Small intestine (tissue), 7 donors: ENCODE results near the gene ZNF655. TPM values are rescaled to one million over a fixed set of nuclear protein-coding genes. Genes with fewer than 3 reads are reported as not detected.

Source experiments
- DNase-seq, 2 donors: peaks; one replicate each; pipeline versions ENCODE4 v3.0.0 to v3.0.0-alpha.2; 2013
- FAIRE-seq: peaks from 2 replicates; lab custom pipeline; 2012; peaks lifted over from hg19 to GRCh38; lab: Jason Lieb, UNC
- H3K27ac ChIP-seq, 3 donors: one replicate each; pipeline ENCODE4 v1.5.1; 2013; ENCODE audit warnings: low read length in 2 of 3, mild to moderate bottlenecking in 2 of 3, control low read depth in 1 of 3, inconsistent platforms in 1 of 3, low read depth in 1 of 3, moderate library complexity in 1 of 3
- H3K27me3 ChIP-seq, 3 donors: one replicate each; pipeline ENCODE4 v1.6.1; 2013; ENCODE audit warnings: low read length in 3 of 3, inconsistent platforms in 1 of 3; ENCODE audit not compliant: control insufficient read depth in 3 of 3, insufficient read depth in 3 of 3
- H3K36me3 ChIP-seq, 3 donors: one replicate each; pipeline ENCODE4 v1.6.1; 2013; ENCODE audit warnings: low read length in 3 of 3, inconsistent platforms in 1 of 3, low read depth in 1 of 3, mild to moderate bottlenecking in 1 of 3, moderate library complexity in 1 of 3; ENCODE audit not compliant: control insufficient read depth in 3 of 3, insufficient read depth in 2 of 3
- H3K4me1 ChIP-seq, 3 donors: one replicate each; pipeline ENCODE4 v1.6.1; 2013; ENCODE audit warnings: low read length in 2 of 3, inconsistent platforms in 1 of 3, low read depth in 1 of 3, mild to moderate bottlenecking in 1 of 3, moderate library complexity in 1 of 3; ENCODE audit not compliant: control insufficient read depth in 3 of 3, insufficient read depth in 2 of 3
- H3K4me3 ChIP-seq, 3 donors: one replicate each; pipeline ENCODE4 v1.5.1; 2013; ENCODE audit warnings: low read length in 3 of 3, control low read depth in 1 of 3, inconsistent platforms in 1 of 3, low read depth in 1 of 3, mild to moderate bottlenecking in 1 of 3, moderate library complexity in 1 of 3
- H3K9me3 ChIP-seq, 2 donors: one replicate each; pipeline ENCODE4 v1.6.1; 2013; ENCODE audit warnings: low read depth in 1 of 2, low read length in 1 of 2; ENCODE audit not compliant: control insufficient read depth in 2 of 2, insufficient read depth in 1 of 2
- WGBS, 3 donors: extraction: QIAGEN DNeasy Blood & Tissue Kit; methylation state at CpG; one replicate each; pipeline ENCODE4 v1.1.7; 2013; 5-methylcytosine and 5-hydroxymethylcytosine counted together
- polyA plus RNA-seq, 4 donors: library from polyadenylated mRNA; stranded (reverse) in 3 of 4; unstranded in 1 of 4; fragments of 200-250 nt in 3 of 4; fragments of 120-200 nt in 1 of 4; gene quantifications; one replicate each; pipeline versions ENCODE4 v1.2.1 to v1.2.3, GENCODE V29; 2013
- donor health status: healthy with polysubstance abuse.
- donor health status: control.
- donor health status: control.
- donor health status: Bipolar disorder and iron deficiency.
- donor health status: healthy.

Gene ZNF655
- polyA plus RNA-seq, 4 donors = 33.7 to 73.7 (median 52.5) TPM

GRCh38 chr7:99621271-99621670 lies 62.8 kb downstream of the ZNF655 start:
- FAIRE-seq (no peak), DNase-seq (no peak)
- H3K27ac ChIP-seq = no peak overlapping the region
- no peaks in the 10 kb centered on the region for H3K9me3 ChIP-seq
- WGBS, 3 donors = 80 to 89% (median 83%) methylated on average over 5 of the region's 5 CpGs
- H3K4me3 ChIP-seq = no peak overlapping the region
- peaks cover 0 to 8% (median 6%) of the 10 kb centered on the region in 3 donors for H3K4me1 ChIP-seq
- H3K27me3 ChIP-seq = no peaks in the 10 kb centered on the region
- H3K36me3 ChIP-seq = peaks cover 11 to 69% (median 12%) of the 10 kb centered on the region in 3 donors

- no peak overlapping the region for H3K4me3 ChIP-seq
- peaks cover 0 to 5% (median 4%) of the 10 kb centered on the region in 3 donors for H3K4me1 ChIP-seq
- no peak overlapping the region for H3K27ac ChIP-seq
- H3K27me3 ChIP-seq = no peaks in the 10 kb centered on the region
- FAIRE-seq = no peak
- WGBS, 3 donors = 88 to 95% (median 93%) methylated on average over 10 of the region's 10 CpGs
- peaks cover 12 to 71% (median 14%) of the 10 kb centered on the region in 3 donors for H3K36me3 ChIP-seq
- H3K9me3 ChIP-seq = no peaks in the 10 kb centered on the region
- no peak for DNase-seq
These were observed 64.2 kb downstream of the ZNF655 start for GRCh38 chr7:99622596-99622995.

- H3K9me3 ChIP-seq = no peaks in the 10 kb centered on the region
- H3K4me3 ChIP-seq = no peak overlapping the region
- no peak for FAIRE-seq
- 80 to 83% (median 81%) methylated on average over 7 of the region's 7 CpGs for WGBS, 3 donors
- no peak overlapping the region for H3K27ac ChIP-seq
- no peak for DNase-seq
- peaks cover 16 to 73% (median 16%) of the 10 kb centered on the region in 3 donors for H3K36me3 ChIP-seq
- H3K27me3 ChIP-seq = no peaks in the 10 kb centered on the region
- peaks cover 0 to 2% (median 0%) of the 10 kb centered on the region in 3 donors for H3K4me1 ChIP-seq
These were observed 64.8 kb downstream of the ZNF655 start for GRCh38 chr7:99623091-99623693.

GRCh38 chr7:99623702-99624447 lies 65.4 kb downstream of the ZNF655 start:
- Histone ChIP-seq H3K36me3 (peaks cover 16 to 75% (median 16%) of the 10 kb centered on the region in 3 donors), H3K27me3 (no peaks in the 10 kb centered on the region), H3K27ac (peak overlapping the region in 2 of 3 donors; percentile 4 to 22), H3K4me1 (peaks cover 0 to 2% (median 0%) of the 10 kb centered on the region in 3 donors), H3K9me3 (no peaks in the 10 kb centered on the region), H3K4me3 (no peak overlapping the region)
- DNase-seq = peak; percentile 20 to 29
- no peak for FAIRE-seq
- 63 to 75% (median 65%) methylated on average over 9 of the region's 9 CpGs for WGBS, 3 donors

DNA sequence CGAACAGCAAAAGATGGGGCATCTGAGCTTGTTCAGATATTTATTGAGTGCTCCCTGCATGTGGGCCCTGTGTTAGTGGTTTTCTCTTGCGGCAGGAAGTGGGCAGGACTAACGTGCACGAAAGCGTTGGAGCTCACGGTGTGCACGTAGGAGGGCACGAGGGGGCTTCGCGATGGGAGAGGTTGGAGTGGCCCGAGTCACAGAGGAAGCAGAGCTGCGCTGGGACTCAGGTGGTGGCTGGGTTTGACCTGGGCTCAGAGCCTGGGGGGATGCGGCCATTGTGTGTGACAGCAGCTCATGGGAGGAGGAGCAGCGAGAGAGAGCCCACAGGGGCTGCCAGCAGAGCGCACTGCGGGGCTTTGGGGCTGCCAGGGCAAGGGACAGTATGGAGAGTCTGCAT lies 66.0 kb downstream of the ZNF655 start:
- peaks cover 0 to 2% (median 0%) of the 10 kb centered on the region in 3 donors for H3K4me1 ChIP-seq
- H3K4me3 ChIP-seq = no peak overlapping the region
- no peaks in the 10 kb centered on the region for H3K27me3 ChIP-seq
- H3K27ac ChIP-seq = no peak overlapping the region
- H3K9me3 ChIP-seq = no peaks in the 10 kb centered on the region
- peak in 1 of 2 donors; percentile 54 for DNase-seq
- WGBS, 3 donors = 77 to 91% (median 77%) methylated on average over 15 to 16 of the region's 16 CpGs
- peaks cover 16 to 79% (median 18%) of the 10 kb centered on the region in 3 donors for H3K36me3 ChIP-seq
- FAIRE-seq = no peak

- Histone ChIP-seq H3K27me3 (no peaks in the 10 kb centered on the region), H3K36me3 (peaks cover 13 to 79% (median 20%) of the 10 kb centered on the region in 3 donors), H3K4me1 (peaks cover 0 to 2% (median 0%) of the 10 kb centered on the region in 3 donors), H3K9me3 (no peaks in the 10 kb centered on the region), H3K27ac (no peak overlapping the region), H3K4me3 (no peak overlapping the region)
- no peak for FAIRE-seq
- WGBS, 3 donors = 87 to 89% (median 88%) methylated on average over 5 of the region's 5 CpGs
- no peak for DNase-seq
These were observed 66.9 kb downstream of the ZNF655 start for GRCh38 chr7:99625321-99625720.

GRCh38 chr7:99625961-99626360 lies 67.5 kb downstream of the ZNF655 start:
- Histone ChIP-seq H3K27ac (no peak overlapping the region), H3K4me3 (no peak overlapping the region), H3K36me3 (peaks cover 15 to 76% (median 21%) of the 10 kb centered on the region in 3 donors), H3K27me3 (no peaks in the 10 kb centered on the region), H3K9me3 (no peaks in the 10 kb centered on the region), H3K4me1 (peaks cover 0 to 2% (median 0%) of the 10 kb centered on the region in 3 donors)
- DNase-seq = no peak
- WGBS, 3 donors = 91 to 96% (median 95%) methylated on average over 4 of the region's 4 CpGs
- FAIRE-seq = no peak
